HG03025 (cell line): Measurements from ENCODE around the gene IFNGR2.
"Not testable (repeated sequence)": the region's sequence is repeated elsewhere in the genome, so short reads cannot be mapped to it uniquely, and the experiment has no call there.

Experiments
- ATAC-seq: cut with Tn5 transposase; IDR thresholded peaks from one replicate; pipeline ENCODE4 v1.9.1; 2021; ENCODE audit warnings: mild to moderate bottlenecking, moderate library complexity; ENCODE audit not compliant: unreplicated experiment, low FRiP score

The IFNGR2 gene

GRCh38 chr21:33375101-33375644, 28.0 kb upstream of the IFNGR2 start:
- no peak for ATAC-seq

DNA sequence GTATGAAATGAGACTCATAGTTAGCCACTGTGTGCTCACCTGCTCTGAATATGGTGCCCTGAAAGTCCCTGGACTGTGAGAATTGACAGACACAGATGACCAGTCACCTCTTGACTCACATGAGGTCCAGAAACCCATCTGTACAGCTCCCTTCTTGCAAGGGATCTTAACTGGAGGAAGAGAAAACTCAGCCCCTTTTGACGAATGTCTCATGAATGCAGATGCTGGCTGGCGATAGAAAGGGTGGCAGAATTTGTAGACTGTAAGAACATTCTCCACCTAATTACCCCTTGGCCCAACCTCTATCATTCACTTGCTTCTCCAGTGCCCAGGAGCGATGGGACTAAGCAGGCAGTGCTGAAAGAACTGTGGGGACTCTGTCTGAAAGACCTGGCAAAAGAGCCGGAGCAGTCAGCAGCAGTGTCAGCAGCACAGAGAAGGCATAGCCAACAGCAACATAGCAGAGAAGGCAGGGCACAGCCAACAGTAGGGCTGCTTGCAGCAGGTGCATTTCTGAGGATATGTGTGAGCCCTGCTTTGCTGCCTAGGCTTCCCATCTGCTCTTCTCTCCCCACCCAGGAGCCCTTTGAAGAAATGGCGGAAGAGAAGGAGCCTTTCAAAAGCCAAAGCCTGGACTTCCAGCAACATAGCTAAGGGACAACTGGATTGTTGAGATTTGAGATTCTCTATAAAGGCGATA, 25.8 kb upstream of the IFNGR2 start:
- ATAC-seq: no peak

- no peak for ATAC-seq
Observed at GRCh38 chr21:33378081-33378480, 25.1 kb upstream of the IFNGR2 start.

GRCh38 chr21:33379934-33380333, 23.3 kb upstream of the IFNGR2 start:
- not testable (repeated sequence) for ATAC-seq

DNA sequence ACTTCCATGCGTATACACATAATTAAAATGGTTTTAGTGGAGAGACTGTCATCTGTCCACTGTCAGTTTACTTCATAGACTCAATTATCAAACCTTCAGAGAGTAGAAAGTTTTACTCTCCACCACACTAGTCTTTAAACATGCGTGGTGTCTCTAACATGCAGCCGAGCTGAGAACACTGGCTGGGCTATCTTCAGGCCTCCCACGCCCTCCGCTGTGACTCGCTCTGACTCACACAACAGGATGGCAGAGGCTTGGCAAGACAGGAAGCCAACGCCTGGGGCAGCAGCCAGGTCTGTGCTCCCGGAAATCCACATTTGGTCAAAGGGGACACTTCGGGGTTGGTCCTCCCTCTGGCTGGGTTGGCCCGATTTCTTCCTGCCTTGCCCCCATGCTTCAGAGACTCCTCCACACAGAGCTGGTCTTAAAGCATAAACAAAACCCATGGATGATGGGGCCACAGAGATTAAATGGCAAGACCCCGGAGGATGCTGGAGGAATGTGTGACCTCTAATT, 22.7 kb upstream of the IFNGR2 start:
- ATAC-seq: peak; percentile 49

GRCh38 chr21:33381381-33381780, 21.8 kb upstream of the IFNGR2 start:
- not testable (repeated sequence) for ATAC-seq

- ATAC-seq: peak; percentile 57
Observed at GRCh38 chr21:33383056-33383888, 19.9 kb upstream of the IFNGR2 start.

DNA sequence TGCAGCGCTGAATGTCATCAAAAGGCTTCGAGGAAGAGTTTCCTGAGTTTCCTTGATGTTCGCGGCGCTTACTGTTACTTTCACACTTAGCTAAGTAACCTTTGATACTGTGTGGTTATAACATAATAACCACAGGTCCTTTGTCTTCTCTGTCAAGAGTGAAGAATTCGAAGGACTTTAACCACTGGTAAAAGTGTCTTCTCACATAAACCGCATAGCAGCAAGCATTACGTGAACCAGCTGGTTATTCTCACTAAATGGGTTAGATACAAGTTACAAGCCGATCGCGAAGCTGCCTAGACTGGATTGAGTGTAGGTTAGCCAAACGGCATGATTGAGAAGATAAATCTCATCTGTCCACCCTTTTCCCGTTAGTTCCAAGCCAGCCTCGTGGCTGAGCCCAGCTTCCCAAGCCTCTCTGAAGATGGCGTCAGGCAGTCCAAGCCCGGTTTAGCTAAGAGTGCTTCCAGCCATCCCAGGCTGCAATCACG, 18.3 kb upstream of the IFNGR2 start:
- ATAC-seq: no peak

DNA sequence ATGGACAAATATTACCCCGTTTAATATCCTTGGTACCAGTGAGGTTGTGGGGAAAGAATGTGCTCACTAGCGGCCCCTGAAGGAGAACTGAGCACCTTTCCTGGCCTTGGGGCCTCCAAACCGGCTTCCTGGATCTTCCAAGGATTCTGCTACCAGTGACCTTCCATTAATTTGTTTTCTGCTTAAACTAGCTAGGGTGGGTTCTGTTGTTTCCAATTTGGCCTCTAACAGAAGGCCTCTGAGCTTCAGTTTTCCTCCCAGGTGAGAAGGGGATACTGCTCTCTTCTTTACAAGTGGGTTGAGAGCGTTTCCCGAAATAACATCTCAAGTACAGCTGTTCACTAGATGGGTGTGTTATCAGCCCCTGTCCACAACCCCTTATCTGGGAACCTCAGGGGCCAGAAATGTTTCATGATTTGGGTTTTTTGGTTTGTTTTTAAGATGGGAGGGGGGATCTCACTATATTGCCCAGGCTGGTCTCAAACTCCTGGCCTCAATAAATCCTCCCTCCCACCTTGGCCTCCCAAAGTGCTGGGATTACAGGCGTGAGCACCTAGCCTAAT, 16.9 kb upstream of the IFNGR2 start:
- no peak for ATAC-seq

- no peak for ATAC-seq
Observed at GRCh38 chr21:33387294-33387693, 15.9 kb upstream of the IFNGR2 start.

DNA sequence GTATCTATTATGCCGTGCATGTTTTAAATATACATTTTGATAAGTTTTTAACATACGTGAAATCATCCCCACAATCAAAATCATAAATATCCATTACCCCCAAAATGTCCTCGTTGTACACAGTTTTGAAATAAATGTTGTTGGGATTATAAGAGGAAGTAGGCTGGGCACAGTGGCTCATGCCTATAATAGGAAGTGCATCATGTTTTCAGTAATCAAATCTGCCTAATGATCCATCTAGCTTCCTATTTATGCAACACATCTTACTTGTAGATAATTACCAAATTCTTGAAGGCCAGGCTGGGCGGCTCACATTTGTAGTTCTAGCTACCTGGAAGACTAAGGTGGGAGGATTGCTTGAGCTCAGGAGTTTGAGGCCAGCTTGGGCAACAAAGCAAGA, 15.0 kb upstream of the IFNGR2 start:
- no peak for ATAC-seq

- ATAC-seq: no peak
Observed at GRCh38 chr21:33390479-33390878, 12.7 kb upstream of the IFNGR2 start.

DNA sequence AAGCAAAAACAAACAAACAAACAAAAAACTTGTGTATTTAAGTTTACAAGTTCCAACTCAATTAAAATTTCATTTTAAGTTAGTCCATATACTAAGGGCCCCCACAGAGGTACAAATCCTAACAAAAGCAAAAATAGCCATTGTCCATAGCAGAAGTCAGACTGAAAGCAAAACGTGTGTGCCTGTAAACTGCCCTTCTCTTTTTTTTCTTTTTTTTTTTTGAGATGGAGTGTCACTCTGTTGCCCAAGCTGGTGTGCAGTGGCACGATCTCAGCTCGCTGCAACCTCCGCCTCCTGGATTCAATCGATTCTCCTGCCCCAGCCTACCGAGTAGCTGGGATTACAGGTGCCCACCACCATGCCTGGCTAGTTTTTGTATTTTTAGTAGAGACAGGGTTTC, 11.6 kb upstream of the IFNGR2 start:
- ATAC-seq: no peak

DNA sequence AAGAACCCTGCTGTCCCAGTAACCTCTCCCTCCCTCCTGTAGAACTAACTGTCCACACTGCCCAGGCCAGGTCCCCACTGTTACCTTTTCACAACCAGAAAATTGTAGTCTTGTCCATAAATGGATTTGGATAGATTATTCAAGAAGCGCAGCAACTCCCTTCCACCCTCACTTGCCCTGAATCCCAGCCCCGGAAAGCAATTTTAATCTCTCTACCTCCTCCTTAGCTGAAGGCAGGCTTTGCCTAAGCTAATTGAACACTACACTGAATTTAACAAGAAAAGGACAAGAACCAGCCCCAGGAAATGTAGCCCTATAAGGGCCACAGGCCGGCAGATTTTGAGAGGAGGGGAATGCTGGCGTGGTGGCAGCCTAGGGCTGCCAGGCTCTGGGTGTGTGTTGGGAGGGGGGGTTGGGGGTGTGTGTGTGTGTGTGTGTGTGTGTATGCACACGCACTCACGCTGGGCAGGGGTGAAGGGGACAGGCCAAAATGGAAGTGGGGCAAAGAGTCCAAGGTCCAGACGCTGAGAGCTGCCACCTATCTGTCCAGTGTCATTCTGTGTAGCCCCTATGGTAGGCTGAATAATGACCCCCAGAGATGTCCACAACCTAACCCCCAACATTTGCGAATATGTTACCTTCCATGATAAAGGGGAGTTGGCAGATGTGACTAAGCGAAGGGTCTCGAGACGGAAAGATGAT, 10.8 kb upstream of the IFNGR2 start:
- ATAC-seq: no peak

- no peak for ATAC-seq
Observed at GRCh38 chr21:33393348-33393747, 9.9 kb upstream of the IFNGR2 start.

DNA sequence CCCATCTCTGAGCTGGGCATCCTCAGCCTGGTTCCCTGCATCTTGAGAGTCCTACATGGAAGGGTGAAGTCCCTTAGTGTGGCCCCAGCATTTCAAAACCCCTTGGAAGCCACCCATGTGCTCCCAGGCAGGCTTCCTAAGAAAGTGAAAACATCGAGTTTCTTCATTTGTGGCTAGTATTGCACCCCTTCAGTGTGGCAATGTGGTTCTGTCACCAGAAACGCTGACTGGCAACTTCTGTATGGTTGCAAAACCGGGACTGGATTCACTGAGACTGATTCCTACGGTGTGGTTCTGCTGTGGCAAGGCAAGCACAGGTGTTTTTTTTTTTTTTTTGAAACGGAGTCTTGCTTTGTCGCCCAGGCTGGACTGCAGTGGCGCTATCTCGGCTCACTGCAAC, 9.0 kb upstream of the IFNGR2 start:
- no peak for ATAC-seq

DNA sequence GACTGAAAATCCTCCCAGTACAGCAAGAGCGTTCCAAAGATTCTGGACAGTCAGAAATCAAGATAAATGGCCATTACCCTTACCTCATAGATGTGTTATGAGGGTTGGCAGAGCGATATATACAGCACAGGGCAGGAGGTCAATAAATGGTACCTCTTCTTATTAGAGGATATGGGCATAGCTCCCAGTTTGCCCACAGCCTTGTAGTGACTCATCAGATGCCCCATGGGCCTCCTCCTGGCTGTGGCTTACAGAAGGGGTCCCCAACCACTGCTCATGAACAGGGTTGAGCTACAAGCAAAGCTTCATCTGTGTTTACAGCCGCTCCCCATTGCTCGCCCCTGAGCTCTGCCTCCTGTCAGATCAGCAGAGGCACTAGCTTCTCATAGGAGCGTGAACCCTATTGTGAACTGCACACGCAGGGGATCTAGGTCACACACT, 7.3 kb upstream of the IFNGR2 start:
- no peak for ATAC-seq

DNA sequence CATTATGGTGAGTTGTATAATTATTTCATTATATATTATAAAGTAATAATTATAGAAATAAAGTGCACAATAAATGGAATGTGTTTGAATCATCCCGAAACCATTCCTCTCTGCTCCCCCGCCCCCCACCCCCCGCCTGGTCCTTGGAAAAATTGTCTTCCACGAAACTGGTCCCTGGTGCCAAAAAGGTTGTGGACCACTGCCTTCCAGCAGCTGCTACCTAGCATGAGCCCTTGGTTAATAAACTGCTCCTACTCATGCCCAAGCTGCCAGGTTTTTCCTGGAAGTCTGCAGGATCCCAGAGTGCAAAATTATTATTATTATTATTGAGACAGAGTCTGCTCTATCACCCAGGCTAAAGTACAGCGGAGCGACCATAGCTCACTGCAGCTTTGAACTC, 6.8 kb upstream of the IFNGR2 start:
- ATAC-seq: no peak

DNA sequence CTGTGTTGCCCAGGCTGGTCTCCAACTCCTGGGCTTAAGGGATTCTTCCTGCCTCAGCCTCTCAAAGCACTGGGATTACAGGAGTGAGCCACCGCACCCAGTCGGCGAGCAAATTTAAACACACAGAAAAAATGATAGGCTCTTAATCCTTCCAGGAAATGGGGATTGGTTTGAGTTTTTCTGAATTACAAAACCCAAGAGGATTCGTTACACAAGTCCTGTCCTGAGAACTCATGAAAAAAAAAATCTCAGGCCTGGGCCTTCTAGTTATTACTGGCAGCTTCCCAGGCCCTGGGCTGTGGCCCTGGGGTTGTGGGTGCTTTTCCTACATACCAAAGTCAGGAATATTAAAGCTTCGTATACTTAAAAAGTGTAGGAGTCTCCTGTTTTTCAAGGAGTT, 6.3 kb upstream of the IFNGR2 start:
- no peak for ATAC-seq

GRCh38 chr21:33397717-33398116, 5.5 kb upstream of the IFNGR2 start:
- ATAC-seq: no peak
